ENCODE results near the gene ZMYND15.

ZMYND15 gene

DNA sequence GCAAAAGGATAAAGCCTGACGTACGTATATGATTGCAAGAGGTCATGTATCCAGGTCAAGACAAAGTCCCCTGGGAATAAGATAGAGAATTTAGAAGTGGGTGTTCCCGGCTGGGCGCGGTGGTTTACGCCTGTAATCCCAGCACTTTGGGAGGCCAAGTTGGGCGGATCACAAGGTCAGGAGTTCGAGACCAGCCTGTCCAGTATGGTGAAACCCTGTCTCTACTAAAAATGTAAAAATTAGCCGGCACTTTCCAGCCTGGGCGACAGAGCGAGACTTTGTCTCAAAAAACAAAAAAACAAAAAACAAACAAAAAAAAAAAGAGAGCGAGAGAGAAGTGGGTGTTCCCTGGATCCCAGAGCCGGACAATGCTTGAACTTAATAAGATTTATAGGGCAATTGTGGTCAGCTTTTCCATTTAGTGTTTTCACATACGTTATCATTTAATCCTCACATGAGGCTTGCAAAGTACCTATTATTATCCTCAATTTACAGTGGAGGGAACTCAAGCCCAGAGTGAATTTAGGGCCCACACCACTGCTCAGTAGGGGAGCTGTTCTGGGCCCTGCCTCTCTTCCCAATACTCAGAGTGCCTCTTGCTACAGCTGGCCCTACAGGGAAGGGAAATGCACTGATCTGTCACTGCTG, 48.6 kb downstream of the ZMYND15 start:
- DNase-seq (ENCODE audit: low read depth) = no peak

GRCh38 chr17:4788807-4789700, 49.4 kb downstream of the ZMYND15 start, which contains the start of gene GLTPD2:
Gene GLTPD2 (plus strand): TSS chr17:4788964. CDS start chr17:4789012, 48 bp downstream.
- no peak for DNase-seq (ENCODE audit: low read depth)

DNA sequence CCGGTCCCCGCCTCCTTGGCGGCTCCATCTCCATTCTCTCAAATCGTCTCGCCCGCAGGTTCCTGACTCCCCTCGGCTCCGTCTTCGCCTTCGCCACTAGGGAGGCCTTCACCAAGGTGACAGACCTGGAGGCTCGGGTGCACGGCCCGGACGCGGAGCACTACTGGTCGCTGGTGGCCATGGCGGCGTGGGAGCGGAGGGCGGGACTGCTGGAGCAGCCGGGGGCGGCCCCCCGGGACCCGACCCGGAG, 50.0 kb downstream of the ZMYND15 start:
- DNase-seq (ENCODE audit: low read depth) = no peak

DNA sequence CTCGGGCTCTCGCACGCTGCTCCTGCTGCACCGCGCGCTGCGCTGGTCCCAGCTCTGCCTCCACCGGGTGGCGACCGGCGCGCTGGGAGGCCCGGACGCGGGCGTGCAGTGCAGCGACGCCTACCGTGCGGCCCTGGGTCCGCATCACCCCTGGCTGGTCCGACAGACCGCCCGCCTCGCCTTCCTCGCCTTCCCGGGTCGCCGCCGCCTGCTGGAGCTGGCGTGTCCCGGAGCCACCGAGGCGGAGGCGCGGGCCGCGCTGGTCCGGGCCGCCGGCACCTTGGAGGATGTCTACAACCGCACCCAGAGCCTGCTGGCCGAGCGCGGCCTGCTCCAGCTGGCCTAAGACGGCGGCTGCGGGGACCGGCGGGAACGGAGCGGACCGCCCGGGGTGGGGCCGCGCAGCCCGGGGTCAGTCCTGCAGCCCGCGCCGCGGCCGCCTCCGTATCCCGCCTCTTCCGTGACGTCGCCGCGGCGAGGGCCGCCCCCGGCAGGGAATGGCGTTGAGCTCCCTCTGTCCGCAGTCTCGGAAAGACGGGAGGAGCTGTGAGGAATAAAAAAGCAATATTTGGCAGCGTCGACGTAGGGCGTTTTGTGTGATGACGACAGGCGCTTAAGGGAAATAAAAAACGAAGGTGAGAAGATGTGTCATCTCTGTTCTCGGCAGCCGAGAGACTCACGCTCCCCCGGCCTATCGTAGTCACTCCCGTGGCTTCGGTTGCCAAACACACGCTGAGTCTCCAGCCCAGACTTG, 50.5 kb downstream of the ZMYND15 start:
- peak; percentile 63 for DNase-seq (ENCODE audit: low read depth)

DNA sequence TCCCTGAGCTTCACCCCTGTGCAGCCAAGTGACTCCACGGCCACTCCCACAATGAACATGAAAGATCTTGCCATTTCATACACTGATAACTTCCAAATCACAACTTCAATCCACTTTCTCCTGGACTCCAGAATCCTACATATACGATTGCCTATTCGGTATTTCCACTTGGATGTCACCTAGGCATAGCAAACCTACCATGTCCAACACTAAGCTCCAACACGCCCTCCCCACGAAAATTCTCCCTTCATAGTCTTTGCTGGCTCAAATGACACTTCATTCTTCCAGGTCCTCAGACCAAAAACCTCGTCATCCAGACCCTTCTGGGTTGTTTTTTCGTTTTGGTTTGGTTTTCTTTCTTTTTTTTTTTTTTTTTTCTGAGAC, 51.1 kb downstream of the ZMYND15 start:
- no peak for DNase-seq (ENCODE audit: low read depth)

DNA sequence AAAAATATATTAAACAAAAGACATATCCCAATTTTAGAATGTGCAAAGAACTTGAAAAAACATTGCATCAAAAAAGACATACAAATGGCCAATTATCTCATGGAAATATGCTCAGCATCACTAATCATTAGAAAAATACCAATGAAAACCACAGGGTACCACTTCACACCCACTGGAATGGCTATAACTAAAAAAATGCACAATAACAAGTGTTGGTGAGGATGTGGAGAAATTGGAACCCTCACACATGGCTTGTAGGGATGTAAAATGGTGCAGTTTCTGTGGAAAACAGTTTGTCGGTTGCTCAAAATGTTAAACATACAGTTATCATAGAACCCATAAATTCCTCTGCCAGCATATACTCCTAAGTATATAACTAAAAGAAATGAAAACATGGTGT, 55.5 kb downstream of the ZMYND15 start:
- no peak for DNase-seq (ENCODE audit: low read depth)

Data from stimulated activated CD8-positive, alpha-beta memory T cell treated with anti-CD3 and anti-CD28 coated beads, Interleukin-4, amount 100 ng/mL, for 24 hours (primary cell).